ENCODE data around the gene RGL1. TPM values are rescaled to one million over a fixed set of nuclear protein-coding genes. Genes with fewer than 3 reads are reported as not detected.

Gene RGL1
- total and polyA plus RNA-seq, 2 donors (not counting 3 experiments of a cell fraction or from before 2014, with no cell fraction given), result 19.8 to 35.3 TPM

- Histone ChIP-seq H2AFZ (ENCODE audit: low read depth, low read length) (no peak overlapping the region), H3K4me1 (ENCODE audit: control insufficient read depth, extremely low read depth, insufficient read depth, low read length) (peaks cover 35% of the 10 kb centered on the region), H3K9ac (replicated peaks; ENCODE audit: extremely low read depth, insufficient read depth, low read length) (no peak overlapping the region), H3K27me3 (ENCODE audit: control insufficient read depth in 2 of 2, insufficient read depth in 2 of 2, low read length in 2 of 2) (no peaks in the 10 kb centered on the region), H3K9me1 (replicated peaks; ENCODE audit: control insufficient read depth, extremely low read depth, insufficient read depth, low read length) (no peaks in the 10 kb centered on the region), H3K27ac (ENCODE audit: insufficient read depth, low read depth, low read length) (no peak overlapping the region), H3K36me3 (ENCODE audit: control insufficient read depth in 2 of 2, extremely low read depth in 1 of 2, insufficient read depth in 2 of 2, low read length in 2 of 2) (peaks cover 8 to 12% of the 10 kb centered on the region in 2 experiments), H3K9me3 (replicated peaks; ENCODE audit: control insufficient read depth, insufficient read depth, low read length) (no peaks in the 10 kb centered on the region), H3K4me2 (ENCODE audit: insufficient read depth, low read length) (no peak overlapping the region), H3K4me3 (replicated peaks in 1 of 3; ENCODE audit: insufficient read depth in 1 of 3, low read depth in 1 of 3, low read length in 3 of 3) (no peak overlapping the region), H4K20me1 (replicated peaks; ENCODE audit: control insufficient read depth, extremely low read depth, insufficient read depth, low read length) (no peaks in the 10 kb centered on the region), H3K79me2 (ENCODE audit: control insufficient read depth, insufficient read depth, low read length) (no peaks in the 10 kb centered on the region)
- no TSS peak for BruUV-seq (replicated peaks)
- no peak for TF ChIP-seq CTCF (IDR thresholded peaks at IDR 0.05; ENCODE audit: extremely low read depth in 1 of 2, insufficient read depth in 1 of 2, low read depth in 1 of 2, low read length in 2 of 2)
- TF ChIP-seq JUN (IDR thresholded peaks at IDR 0.05; ENCODE audit: borderline replicate concordance, insufficient read depth, insufficient read length, low read depth), result no peak
- no peak for TF ChIP-seq EZH2 (IDR thresholded peaks at IDR 0.05; ENCODE audit: borderline replicate concordance, low read depth, low read length, severe bottlenecking)
- no peak for TF ChIP-seq POLR2AphosphoS5 (IDR thresholded peaks at IDR 0.05; ENCODE audit: insufficient read depth, low read depth, low read length)
- TF ChIP-seq MYC (IDR thresholded peaks at IDR 0.05; ENCODE audit: low read depth, low read length), result no peak
- no peak for TF ChIP-seq GATA2 (IDR thresholded peaks at IDR 0.05; ENCODE audit: insufficient read depth, insufficient read length, low read depth, low read length)
- TF ChIP-seq POLR2A (IDR thresholded peaks at IDR 0.05; ENCODE audit: low read depth, low read length), result no peak
- no peak for TF ChIP-seq MAX (IDR thresholded peaks at IDR 0.05; ENCODE audit: insufficient read depth, insufficient read length)
- no peak for TF ChIP-seq FOS (IDR thresholded peaks at IDR 0.05; ENCODE audit: borderline replicate concordance, insufficient read depth, low read length)
- ChIA-PET POLR2A (no interaction called here), CTCF (no interaction called here)
- intact Hi-C loops (cut with micrococcal nuclease), result no loop called here
- DNase-seq (ENCODE audit: low read depth, low spot score) (no peak), FAIRE-seq (no peak)
- dilution Hi-C loops (cut with MboI; ENCODE audit: extremely low pct_ligation_motif_present, low sequenced_read_pairs), result no loop called here
Observed at GRCh38 chr1:183886853-183887252, 81.9 kb downstream of the RGL1 start.

Data from endothelial cell of umbilical vein (primary cell).